UCSD-AML1 (cell line): ENCODE data around the gene KDM4D.
"Not testable (repeated sequence)": the region's sequence is repeated elsewhere in the genome, so short reads cannot be mapped to it uniquely, and the experiment has no call there.

Source experiments
- DNase-seq: peaks from one replicate; lab custom pipeline; 2025; ENCODE audit not compliant: unreplicated experiment; lab: John Stamatoyannopoulos, UW

The KDM4D gene

DNA sequence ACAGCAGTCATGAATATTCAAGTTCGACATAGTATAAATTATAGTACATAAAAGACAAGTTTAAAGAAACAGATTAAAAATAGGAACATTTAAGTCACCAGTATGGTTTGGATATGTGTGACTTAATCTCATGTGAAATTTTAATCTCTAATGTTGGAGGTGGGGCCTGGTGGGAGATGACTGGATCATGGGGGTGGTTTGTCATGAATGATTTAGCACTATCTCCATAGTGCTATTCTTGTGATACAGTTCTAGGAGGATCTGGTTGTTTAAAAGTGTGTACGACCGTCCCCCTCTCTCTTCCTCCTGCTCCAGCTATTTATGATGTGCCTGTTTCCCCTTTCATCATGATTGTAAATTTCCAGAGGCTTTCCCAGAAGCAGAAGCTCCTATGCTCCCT is 54.8 kb downstream of the KDM4D start:
- no peak for DNase-seq

DNA sequence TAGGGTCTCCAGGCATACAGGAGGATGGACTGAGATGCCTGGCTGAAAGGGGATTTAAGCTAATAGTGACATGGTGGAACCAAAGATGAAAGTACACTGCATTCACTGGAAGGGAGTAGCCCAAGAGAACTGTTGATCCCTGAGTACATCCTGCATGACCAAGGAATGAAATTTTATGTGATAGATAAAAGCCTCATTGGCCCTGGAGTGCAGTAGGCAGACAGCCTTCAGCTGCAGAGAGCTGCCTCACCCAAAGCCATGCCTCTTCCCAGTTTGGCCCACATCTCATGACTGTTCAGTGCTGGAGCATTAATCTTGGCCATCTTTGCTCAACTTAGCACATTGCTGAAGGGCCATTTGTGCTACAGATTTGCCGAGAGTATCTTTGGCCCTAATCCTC is 59.5 kb downstream of the KDM4D start:
- no peak for DNase-seq

DNA sequence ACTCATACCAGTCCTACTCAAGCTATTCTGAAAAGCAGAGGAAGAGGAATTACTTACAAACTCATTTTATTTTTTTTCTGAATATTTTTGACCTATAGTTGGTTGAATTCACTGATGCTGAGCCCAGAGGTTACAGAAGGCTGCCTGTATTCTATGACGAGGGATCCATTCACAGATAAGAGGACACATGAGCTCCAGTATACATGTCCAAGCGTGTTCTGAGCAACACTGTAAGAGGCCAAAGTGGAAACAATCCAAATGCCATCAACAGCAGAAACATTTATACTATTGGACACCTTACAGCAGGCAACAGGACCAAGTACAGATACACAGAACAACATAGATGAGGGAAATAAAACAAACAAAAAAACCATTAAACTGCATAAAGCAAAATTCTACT is 61.8 kb downstream of the KDM4D start:
- no peak for DNase-seq

DNA sequence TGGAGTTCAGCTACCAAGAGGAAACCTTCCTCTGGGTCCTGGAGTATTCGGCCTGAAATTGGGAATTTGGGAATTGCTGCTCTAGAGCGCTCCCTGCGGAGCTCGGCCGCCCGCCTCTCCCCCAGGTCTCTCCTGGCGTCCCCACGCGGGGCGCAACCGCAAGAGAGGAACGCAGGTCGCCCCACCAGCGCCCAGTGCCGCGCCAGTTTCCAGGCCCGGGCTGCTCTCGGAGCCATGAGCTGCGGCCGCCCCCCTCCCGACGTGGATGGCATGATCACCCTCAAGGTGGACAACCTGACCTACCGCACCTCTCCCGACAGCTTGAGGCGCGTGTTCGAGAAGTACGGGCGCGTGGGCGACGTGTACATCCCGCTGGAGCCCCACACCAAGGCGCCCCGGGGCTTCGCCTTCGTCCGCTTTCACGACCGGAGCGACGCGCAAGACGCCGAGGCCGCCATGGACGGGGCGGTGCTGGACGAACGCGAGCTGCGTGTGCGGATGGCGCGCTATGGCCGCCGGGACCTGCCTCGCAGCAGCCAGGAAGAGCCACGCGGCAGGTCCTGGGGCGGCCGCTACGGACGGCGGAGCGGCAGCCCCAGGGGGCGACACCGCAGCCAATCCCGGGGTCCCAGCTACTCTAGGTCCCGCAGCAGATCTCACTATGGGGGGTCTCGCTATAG is 64.0 kb downstream of the KDM4D start:
- not testable (repeated sequence) for DNase-seq

DNA sequence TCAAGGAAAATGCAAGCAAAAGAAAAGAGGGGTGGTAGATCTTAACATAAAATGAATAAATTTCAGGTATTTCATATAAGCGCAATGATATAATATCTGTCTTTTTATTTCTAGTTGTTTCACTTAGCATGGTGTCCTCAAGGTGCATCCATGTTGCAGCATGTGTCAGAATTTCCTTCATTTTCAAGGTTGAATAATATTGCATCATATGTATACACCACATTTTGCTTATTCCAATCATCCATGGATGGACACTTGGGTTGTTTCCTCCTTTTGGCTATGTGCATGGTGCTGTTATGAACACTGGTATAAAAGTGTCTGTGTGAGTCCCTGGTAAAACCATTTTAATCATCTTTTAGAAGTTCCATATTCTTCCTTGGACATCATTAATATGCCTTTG is 68.7 kb downstream of the KDM4D start:
- no peak for DNase-seq

DNA sequence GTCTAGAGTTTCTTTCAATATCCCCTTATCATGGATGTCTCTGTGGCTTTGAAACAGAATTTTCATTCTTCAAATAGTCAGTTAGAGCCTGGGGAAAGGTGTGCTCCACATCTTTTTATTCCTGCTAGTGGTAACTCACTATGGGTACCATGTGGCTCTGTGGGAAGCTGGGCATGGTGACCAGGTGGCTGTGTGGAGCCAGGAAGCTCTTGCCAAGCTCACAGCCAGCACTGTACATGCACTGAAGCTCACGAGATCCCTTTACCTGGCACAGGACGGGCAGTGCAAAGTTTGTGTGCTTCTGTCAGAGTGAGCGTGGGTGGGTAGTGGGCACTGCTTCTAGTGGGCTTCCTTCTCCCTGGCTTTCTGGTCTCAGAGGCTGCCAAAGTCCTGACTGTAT is 69.4 kb downstream of the KDM4D start:
- no peak for DNase-seq

DNA sequence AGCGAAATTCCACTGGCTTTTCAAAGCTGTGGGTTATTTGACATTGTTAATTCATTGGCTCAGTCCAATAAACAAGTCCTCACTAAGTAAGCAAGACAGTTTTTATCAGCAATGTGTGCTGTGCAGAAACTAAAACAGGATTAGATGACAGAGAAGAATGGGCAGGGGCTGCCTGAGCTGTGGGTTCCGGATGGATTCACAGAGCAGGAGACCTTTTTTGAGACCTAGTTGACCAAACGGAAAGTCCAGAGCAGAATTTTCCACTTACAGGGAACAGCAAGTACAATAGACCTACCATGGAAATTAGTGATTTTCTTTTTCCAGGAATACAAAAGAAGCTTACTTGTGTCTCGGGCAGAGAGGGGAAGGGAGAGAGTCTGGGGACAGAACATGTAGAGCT is 70.5 kb downstream of the KDM4D start:
- no peak for DNase-seq

DNA sequence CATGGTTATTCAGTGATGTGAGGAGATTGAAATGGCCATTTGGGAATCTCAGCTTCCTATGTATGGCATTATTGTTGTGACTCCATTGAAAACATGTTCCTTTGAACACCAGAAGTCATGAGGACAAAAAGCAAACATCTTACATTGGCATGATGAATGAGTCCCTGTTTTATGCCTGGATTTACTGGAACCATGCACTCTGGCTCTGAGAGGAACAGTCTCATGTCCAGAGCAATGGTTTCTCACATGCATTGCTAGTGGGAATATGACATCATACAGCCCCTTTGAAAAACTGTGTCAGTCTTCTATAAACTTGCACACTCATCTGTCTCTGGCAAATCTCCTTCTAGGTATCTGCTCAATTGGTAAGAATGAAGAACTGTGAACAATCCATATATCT is 72.3 kb downstream of the KDM4D start:
- no peak for DNase-seq
